Glutamatergic neuron (in vitro differentiated cells): Measurements from ENCODE around the gene ANKH. TPM values are rescaled to one million over a fixed set of nuclear protein-coding genes. Genes with fewer than 3 reads are reported as not detected.
"Not testable (repeated sequence)": the region's sequence is repeated elsewhere in the genome, so short reads cannot be mapped to it uniquely, and the experiment has no call there.

Experiments used
- DNase-seq: peaks from one replicate; pipeline ENCODE4 v3.0.0; 2022
- H3K27ac Mint-ChIP-seq: one replicate; pipeline ENCODE4 v1.8.0; 2020; ENCODE audit warnings: mild to moderate bottlenecking, mixed read lengths, inconsistent platforms; ENCODE audit not compliant: unreplicated experiment
- H3K27me3 Mint-ChIP-seq: one replicate; pipeline ENCODE4 v1.8.0; 2020; ENCODE audit warnings: mild to moderate bottlenecking, moderate library complexity, mixed read lengths, inconsistent platforms; ENCODE audit not compliant: unreplicated experiment
- H3K36me3 Mint-ChIP-seq: one replicate; pipeline ENCODE4 v1.8.0; 2020; ENCODE audit warnings: mild to moderate bottlenecking, mixed read lengths, inconsistent platforms; ENCODE audit not compliant: unreplicated experiment
- H3K4me1 Mint-ChIP-seq: one replicate; pipeline ENCODE4 v1.8.0; 2020; ENCODE audit warnings: mild to moderate bottlenecking, low read depth, mixed read lengths, inconsistent platforms; ENCODE audit not compliant: unreplicated experiment
- H3K4me3 Mint-ChIP-seq: one replicate; pipeline ENCODE4 v1.8.0; 2020; ENCODE audit warnings: mild to moderate bottlenecking, mixed read lengths, inconsistent platforms; ENCODE audit not compliant: unreplicated experiment
- H3K9me3 Mint-ChIP-seq: one replicate; pipeline ENCODE4 v1.8.0; 2020; ENCODE audit warnings: mild to moderate bottlenecking, moderate library complexity, mixed read lengths, inconsistent platforms; ENCODE audit not compliant: unreplicated experiment
- long read RNA-seq: library from polyadenylated mRNA; unstranded; transcript quantifications from one replicate; pipeline ENCODE4 v2.0.0, GENCODE V29; 2020; ENCODE audit not compliant: unreplicated experiment
- total RNA-seq: library from RNA; stranded (reverse); fragmentation: NEBNext Ultra II Directional; extraction: Animal tissue kit (Norgen Biotek cat#: 25700); gene quantifications from one replicate; pipeline ENCODE4 v1.2.1, GENCODE V29; 2021; ENCODE audit not compliant: unreplicated experiment
- TF ChIP-seq, protein P1 (sequence below): fragments of 200-600 bp; sonication (generic); IDR thresholded peaks from one replicate; pipeline ENCODE4 v1.5.0; 2021; ENCODE audit not compliant: partially characterized antibody, unreplicated experiment

ANKH gene
- total RNA-seq, result 83.3 TPM
- long read RNA-seq, full-length matches to known transcripts, result 6 of 10 reads
- long read RNA-seq, partial matches to known transcripts, result 2 of 10 reads
- long read RNA-seq, other reads (novel, unspliced or antisense), result 2 of 10 reads

DNA sequence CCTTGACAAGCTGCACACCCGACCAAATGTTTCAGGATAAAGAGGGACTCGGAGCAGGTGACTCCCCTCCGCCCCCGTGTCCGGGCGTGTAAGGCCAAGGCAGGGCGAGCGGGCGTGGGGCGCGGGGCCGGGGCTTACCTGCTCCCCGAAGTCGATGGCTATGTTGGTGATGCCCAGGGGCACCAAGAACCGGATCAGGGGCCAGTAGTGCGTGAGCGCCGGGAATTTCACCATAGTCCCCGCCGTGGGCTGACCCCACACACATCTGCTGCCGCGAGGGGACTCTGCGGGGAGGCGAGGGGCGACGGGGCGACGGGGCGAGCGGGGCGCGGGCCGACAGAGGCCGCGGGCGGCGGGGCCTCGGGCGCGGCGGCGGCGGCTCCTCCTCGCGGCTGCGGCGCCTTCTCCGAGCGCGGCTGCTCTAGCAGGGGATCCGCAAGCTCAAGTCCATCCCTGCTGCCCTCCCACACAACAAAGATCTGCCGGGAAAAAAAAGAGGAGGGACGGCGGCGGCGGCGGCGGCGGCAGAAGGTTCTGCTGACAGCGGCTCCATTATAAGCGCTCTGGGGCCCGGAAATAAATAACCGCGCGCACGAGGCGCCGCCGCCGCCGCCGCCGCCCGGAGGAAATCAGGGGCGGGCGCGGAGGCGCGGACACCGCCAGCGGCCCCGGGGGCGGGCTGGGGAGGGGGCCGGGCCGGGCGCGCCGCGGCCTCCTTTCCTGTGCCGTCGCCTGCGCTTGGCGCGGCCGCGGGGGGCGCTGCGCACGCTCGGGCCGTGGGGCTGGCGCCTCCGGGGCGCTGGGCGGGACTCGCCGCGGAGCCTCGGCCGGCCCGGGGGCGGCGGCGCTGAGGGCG lies at the start of gene ANKH:
Gene ANKH (minus strand): TSS at position 565 of the 856 bp plus-strand sequence. CDS start 331 bp downstream, at position 234.
- peak; percentile 86 for DNase-seq
- peaks cover 19% of the 10 kb centered on the region for H3K4me1 Mint-ChIP-seq
- H3K27me3 Mint-ChIP-seq, result peaks cover 10% of the 10 kb centered on the region
- H3K9me3 Mint-ChIP-seq, result peaks cover 6% of the 10 kb centered on the region
- peak within 1 kb of the TSS; percentile 95 for H3K4me3 Mint-ChIP-seq
- H3K36me3 Mint-ChIP-seq, result no peaks in the 10 kb centered on the region
- H3K27ac Mint-ChIP-seq, result peak within 1 kb of the TSS; percentile 80
- TF ChIP-seq, protein P1, sequence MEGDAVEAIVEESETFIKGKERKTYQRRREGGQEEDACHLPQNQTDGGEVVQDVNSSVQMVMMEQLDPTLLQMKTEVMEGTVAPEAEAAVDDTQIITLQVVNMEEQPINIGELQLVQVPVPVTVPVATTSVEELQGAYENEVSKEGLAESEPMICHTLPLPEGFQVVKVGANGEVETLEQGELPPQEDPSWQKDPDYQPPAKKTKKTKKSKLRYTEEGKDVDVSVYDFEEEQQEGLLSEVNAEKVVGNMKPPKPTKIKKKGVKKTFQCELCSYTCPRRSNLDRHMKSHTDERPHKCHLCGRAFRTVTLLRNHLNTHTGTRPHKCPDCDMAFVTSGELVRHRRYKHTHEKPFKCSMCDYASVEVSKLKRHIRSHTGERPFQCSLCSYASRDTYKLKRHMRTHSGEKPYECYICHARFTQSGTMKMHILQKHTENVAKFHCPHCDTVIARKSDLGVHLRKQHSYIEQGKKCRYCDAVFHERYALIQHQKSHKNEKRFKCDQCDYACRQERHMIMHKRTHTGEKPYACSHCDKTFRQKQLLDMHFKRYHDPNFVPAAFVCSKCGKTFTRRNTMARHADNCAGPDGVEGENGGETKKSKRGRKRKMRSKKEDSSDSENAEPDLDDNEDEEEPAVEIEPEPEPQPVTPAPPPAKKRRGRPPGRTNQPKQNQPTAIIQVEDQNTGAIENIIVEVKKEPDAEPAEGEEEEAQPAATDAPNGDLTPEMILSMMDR, result no peak

- no peaks in the 10 kb centered on the region for H3K36me3 Mint-ChIP-seq
- DNase-seq, result no peak
- H3K4me1 Mint-ChIP-seq, result no peaks in the 10 kb centered on the region
- TF ChIP-seq, protein P1, result no peak
- H3K27ac Mint-ChIP-seq, result no peak overlapping the region
- no peak overlapping the region for H3K4me3 Mint-ChIP-seq
- H3K27me3 Mint-ChIP-seq, result no peaks in the 10 kb centered on the region
- peaks cover 1% of the 10 kb centered on the region for H3K9me3 Mint-ChIP-seq
Observed at GRCh38 chr5:14920121-14920520, 48.5 kb upstream of the ANKH start.

- not testable (repeated sequence) for H3K36me3 Mint-ChIP-seq, H3K27me3 Mint-ChIP-seq, H3K4me1 Mint-ChIP-seq, H3K4me3 Mint-ChIP-seq, H3K9me3 Mint-ChIP-seq, H3K27ac Mint-ChIP-seq, DNase-seq
Observed at GRCh38 chr5:14919106-14919505, 47.5 kb upstream of the ANKH start.

DNA sequence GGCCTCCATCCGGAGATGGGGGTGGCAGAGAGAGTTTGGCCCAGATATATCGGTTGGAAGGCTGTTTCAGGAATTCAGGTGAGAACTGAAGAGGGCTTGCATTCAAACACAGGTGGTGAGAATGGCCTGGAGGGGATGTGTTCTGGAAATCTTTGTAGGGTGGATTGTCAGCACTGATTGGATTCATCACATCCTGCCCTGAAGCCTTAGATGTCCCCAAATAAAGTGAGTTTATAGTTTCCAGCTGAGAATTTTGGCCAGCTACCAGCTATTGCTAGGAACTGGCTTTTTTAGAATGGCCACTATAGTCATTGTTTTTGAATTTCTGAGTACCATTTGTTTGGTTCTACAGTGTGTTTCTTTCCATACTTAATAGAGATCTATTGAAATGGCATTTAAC lies 46.1 kb upstream of the ANKH start:
- no peak for DNase-seq
- no peaks in the 10 kb centered on the region for H3K4me1 Mint-ChIP-seq
- TF ChIP-seq, protein P1, result no peak
- no peak overlapping the region for H3K4me3 Mint-ChIP-seq
- H3K27ac Mint-ChIP-seq, result no peak overlapping the region
- no peaks in the 10 kb centered on the region for H3K36me3 Mint-ChIP-seq
- peaks cover 1% of the 10 kb centered on the region for H3K9me3 Mint-ChIP-seq
- H3K27me3 Mint-ChIP-seq, result peaks cover 1% of the 10 kb centered on the region

DNA sequence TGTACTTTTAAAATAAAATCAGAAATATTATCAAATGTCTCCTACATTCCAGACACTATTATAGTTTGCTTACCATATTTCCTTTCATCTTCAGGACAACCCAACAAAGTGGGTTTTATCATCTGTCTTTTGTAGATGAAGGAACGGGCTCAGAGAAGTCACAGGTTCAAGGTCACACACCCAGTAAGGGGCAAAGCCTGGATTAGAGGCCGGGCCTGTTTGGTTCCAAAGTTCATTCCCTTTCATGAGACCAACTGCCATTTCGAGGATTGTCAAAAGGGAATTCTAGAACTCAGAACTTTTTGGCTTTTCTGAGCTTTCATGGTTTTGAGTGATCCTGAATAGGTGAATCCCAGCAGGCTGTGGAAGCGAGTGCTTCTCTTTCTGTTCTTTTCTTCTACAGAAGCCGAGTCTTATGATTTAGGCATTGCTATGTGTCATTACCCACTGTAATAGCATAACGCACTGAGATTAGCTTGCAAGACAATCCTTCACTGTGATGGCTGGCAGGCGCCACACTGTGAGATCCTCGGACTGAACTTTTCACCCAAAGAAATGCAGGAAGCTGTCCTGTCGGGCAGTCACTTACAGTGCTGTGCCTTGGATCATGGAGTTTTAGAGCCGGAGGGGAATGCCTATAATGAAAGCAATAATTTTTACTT lies 43.8 kb upstream of the ANKH start:
- Mint-ChIP-seq H3K4me1 (no peaks in the 10 kb centered on the region), H3K4me3 (no peak overlapping the region), H3K27ac (no peak overlapping the region), H3K36me3 (no peaks in the 10 kb centered on the region), H3K9me3 (peaks cover 1% of the 10 kb centered on the region), H3K27me3 (peaks cover 3% of the 10 kb centered on the region)
- TF ChIP-seq, protein P1, result no peak
- no peak for DNase-seq
